Activated naive CD4-positive, alpha-beta T cell (primary cell): ENCODE data around the gene SUPT4H1.

Experiments used
- DNase-seq, 4 experiments: peaks; one replicate each; lab custom pipeline; 2025; lab: John Stamatoyannopoulos, UW

Gene SUPT4H1

GRCh38 chr17:58329035-58329809, 22.8 kb downstream of the SUPT4H1 start:
- peak; percentile 37 to 63 (median 58) for DNase-seq

- DNase-seq: peak; percentile 42 to 53 (median 46)
Observed at GRCh38 chr17:58328195-58329034, 23.6 kb downstream of the SUPT4H1 start, which contains the start of gene TSPOAP1. Gene TSPOAP1 (minus strand): TSS chr17:58328795. CDS start chr17:58327920, 875 bp downstream.

GRCh38 chr17:58327363-58328194, 24.4 kb downstream of the SUPT4H1 start:
- DNase-seq: peak in 2 of 4 experiments; percentile 27 to 33

- DNase-seq: no peak
Observed at GRCh38 chr17:58326609-58327362, 25.2 kb downstream of the SUPT4H1 start.

- no peak for DNase-seq
Observed at GRCh38 chr17:58325976-58326468, 26.0 kb downstream of the SUPT4H1 start.

- no peak for DNase-seq
Observed at GRCh38 chr17:58325289-58325726, 26.7 kb downstream of the SUPT4H1 start.

- no peak for DNase-seq
Observed at GRCh38 chr17:58324409-58325288, 27.4 kb downstream of the SUPT4H1 start.

GRCh38 chr17:58324056-58324408, 28.0 kb downstream of the SUPT4H1 start:
- no peak for DNase-seq

- no peak for DNase-seq
Observed at GRCh38 chr17:58323366-58324055, 28.5 kb downstream of the SUPT4H1 start.

GRCh38 chr17:58322581-58323185, 29.3 kb downstream of the SUPT4H1 start:
- DNase-seq: no peak

GRCh38 chr17:58321571-58322525, 30.2 kb downstream of the SUPT4H1 start:
- no peak for DNase-seq

GRCh38 chr17:58320570-58321323, 31.3 kb downstream of the SUPT4H1 start:
- no peak for DNase-seq

GRCh38 chr17:58320163-58320558, 31.8 kb downstream of the SUPT4H1 start:
- DNase-seq: no peak

GRCh38 chr17:58319173-58320162, 32.5 kb downstream of the SUPT4H1 start:
- no peak for DNase-seq

- no peak for DNase-seq
Observed at GRCh38 chr17:58318627-58319172, 33.3 kb downstream of the SUPT4H1 start.

- DNase-seq: no peak
Observed at GRCh38 chr17:58318065-58318481, 33.9 kb downstream of the SUPT4H1 start.
